Stimulated activated CD4-positive, alpha-beta T cell treated with anti-CD3 and anti-CD28 coated beads, Interleukin-15, amount 100 ng/mL, for 1 hour (primary cell): Measurements from ENCODE around the gene PPARGC1A.

ENCODE experiments used
- DNase-seq, 2 donors: peaks; one replicate each; pipeline ENCODE4 v3.0.0-alpha.2; 2020; ENCODE audit warnings: low read depth in 1 of 2, low spot score in 1 of 2

PPARGC1A gene

DNA sequence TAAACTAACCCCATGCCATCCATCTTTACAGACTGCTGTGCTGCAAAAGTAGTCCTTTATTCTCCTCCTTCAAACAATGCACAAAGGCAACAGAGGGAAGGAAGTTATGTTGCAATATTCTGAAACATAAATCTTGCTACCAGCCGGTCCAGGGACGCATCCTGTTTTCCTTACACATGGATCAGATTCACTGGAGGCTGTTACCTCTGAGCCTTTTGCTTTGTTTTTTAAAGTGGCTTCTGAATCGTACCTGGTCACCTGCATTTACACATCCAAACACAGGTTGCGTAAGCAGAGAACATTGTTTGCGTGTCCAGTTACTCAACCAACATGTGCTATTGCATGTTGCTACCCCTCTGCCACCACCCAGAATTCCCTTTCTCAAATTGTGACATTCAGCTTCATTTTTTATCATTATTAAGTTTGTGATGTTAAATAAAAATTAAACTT, 8.8 kb downstream of the PPARGC1A start:
- no peak for DNase-seq

DNA sequence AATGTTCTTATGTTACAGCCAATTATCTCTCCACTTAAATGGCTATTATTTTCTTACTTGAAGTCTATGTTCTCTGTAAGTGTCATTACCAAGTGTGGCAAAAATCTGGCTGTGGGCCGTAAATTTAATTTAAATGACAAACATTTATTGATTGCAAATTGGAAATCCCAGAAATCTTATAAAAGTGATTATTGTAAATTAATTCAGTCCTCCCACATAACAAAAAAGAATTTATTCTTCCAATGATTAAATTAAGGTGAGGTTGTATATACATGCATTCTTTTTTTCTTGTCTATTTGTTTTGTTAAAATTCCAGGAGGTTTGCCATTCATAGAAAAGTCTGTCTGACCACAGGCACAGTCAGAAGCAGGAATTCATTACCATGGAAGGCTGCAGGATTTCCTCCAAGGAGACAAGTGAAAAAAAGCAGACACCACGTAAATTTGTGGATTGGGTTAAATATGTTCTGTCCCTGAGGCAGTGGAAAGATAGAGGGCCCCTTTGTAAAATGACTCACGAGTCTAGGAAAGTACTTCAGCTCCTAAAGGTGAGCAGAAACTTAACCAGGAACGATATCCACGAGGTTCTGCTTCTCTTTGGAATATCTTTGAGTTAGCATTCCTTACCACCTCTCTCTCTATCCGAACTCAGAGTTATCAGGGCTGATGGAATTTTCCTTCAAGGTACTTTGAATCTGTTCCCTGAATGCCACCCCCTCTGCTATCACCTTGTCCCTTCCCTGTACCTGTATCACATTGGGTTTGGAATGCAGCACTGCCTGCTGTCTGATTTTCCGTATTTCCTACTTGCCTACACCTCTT, 10.7 kb downstream of the PPARGC1A start:
- DNase-seq = no peak

DNA sequence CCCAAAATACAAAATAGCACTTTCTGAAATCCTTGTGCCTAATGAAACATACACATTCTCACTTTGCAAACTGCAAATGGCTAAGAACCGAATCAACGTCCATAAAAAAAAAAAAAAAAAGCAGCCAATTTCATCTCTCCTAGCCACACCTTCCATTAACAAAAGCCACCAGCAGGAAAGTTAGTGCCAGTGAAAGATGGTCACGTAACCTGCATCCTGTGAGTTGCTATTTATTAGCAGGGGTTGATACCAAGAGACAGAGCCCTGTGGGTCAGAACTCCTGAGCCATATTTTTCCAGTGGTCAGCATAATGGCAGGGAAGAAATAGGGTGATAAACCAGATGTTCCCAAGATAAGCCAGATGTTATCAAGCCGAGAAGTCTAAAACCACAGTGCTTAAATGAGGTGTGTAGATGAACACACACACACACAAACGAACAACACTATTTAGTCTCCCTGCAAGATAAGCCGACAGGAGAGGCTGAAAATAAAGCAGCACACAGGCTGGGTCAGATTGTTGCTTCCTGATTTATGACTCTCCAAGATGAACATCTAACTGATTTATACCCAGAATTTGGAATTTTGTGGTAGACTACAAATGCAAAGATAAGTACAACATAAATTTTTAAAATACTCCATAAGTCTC, 11.5 kb downstream of the PPARGC1A start:
- DNase-seq = no peak

DNA sequence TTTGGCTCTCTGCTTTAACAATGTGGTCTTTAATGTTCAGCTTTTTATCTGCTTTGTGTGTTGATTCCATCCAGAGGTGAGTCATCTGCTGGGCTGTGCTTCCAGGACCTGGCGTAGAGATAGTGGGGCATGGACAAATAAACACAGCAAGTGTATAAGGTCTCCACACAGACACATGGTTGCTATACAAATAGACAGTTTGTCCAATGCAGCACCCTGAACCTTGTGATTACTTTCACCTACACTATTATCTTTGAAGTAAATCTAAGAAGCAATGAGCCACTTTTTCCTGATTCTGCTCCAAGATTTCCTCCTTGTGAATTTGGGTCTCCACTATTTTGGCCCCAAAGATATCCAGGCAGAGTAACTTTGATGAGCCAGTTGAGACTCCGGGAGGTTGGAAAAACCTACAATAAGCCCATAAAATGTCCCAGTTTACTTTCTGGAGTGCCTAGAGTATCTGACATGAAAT, 12.1 kb downstream of the PPARGC1A start:
- no peak for DNase-seq

DNA sequence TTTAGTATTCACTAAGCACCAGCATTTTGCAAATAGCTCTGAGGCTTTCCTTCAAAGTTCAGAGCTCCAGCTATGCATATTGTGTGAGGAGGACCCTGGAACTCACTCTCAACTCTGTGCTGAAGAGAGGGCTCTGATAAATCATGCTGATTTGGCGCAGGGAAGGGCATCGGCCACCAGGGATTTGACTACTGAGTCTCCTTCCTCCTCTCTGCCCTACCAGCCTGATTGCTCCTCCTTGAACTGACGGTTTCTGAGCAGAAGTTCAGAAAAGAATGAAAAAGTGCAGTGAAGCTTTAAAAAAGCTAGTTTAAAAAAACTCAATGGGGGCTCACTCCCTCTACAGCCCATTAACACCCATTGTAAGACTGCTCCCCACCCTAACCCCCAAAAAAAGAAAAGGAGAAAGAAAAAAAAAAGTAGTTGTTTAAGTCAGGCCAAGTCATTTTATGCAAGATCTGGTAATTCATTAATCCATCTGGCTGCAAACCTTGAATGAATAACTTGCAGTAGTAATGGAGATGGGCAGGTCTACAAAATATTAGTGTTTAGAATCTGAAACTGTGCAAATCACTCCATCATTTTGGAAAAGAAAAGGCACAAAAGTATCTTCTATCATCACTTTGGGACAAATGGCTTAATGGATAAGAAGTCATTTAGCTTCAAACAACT, 13.3 kb downstream of the PPARGC1A start:
- DNase-seq = no peak

DNA sequence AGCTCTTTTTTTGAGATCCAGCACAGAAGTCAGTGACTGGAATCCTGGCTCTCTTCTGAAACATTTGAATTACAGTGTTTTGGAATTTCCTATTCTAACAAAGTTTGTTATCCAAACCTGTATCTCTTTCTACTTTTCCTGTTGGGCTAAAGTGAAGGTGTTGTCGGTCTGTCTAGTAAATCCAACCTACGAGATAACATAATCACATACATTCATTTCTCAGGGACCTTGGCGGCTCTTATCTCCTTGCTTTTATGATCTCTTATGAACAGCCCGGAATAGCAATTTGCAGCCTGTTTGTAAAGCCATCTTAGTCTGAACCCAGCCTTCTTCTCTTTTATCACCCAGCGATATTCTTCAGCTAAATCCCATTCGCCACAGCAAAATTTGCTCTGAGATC, 14.5 kb downstream of the PPARGC1A start:
- no peak for DNase-seq

DNA sequence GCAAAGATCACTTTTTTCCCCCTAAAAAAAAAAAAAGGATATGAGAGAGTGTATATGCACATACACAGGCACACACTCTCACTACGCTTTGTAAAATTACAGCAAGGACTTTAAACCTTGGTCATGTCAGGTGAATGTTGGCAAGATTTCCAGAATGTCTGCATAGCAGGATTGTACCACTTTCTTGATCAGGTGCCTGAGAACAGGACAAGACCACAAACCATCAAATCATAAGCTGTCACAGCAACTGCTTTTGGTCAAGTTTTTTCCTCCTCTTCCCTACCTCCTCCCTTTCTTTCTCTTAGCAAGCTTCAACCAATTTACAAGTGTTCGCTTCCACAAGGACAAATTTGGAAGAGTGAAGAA, 15.3 kb downstream of the PPARGC1A start:
- no peak for DNase-seq

DNA sequence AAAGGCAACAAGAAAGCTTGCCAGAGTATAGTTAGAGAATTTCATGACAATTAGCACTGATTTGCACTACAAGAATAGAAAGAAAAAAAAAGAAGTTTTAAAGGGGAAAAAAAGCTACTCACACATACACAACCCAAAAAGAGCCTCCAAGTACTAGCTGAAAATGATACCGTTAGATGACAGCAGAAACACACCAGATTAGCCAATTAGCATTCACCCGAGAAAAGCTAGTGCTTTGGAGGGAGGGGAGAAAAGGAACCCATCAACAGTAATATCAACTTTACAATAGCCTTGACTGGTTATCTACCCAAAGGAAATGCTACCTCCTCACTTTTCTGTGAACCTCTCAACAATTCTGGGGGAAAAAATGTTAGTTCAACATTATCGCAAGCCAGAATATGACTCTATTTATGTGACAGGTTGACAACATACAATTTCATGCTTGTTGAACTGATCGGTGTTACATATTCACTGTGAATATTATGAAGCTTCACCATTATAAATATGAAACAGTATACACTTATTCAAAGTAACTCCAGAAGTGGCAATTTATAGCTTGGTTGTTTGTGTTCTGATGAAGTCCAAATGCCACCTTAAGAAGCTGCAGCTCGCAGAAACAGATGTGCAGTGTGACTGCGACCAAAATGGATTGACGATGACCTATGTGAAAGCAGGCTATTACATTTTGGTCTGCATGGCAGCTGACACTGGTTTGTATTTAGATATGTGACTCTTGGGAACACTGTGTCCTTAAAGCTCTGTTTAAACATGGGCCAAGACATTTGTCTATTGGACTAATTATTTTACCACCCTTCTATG, 15.9 kb downstream of the PPARGC1A start:
- no peak for DNase-seq

DNA sequence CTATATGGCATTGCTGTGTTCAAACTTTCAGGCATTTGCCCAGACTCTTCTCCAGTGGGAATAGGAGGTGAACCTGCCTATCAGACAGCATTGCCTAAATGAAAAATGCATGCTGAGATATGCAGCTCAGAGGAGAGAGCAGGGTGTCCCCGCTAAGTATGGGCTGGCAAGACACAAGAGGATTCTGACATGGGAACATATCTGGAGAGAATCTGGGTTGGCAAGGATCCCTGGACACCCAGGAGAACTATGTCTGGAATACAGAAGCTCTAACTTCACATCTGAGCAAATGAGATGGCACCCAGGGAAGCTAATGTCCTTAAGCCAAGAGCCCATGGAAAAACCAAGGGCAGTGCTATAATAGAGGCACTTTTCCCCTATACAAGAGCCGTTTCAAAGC, 18.4 kb downstream of the PPARGC1A start:
- DNase-seq = no peak

DNA sequence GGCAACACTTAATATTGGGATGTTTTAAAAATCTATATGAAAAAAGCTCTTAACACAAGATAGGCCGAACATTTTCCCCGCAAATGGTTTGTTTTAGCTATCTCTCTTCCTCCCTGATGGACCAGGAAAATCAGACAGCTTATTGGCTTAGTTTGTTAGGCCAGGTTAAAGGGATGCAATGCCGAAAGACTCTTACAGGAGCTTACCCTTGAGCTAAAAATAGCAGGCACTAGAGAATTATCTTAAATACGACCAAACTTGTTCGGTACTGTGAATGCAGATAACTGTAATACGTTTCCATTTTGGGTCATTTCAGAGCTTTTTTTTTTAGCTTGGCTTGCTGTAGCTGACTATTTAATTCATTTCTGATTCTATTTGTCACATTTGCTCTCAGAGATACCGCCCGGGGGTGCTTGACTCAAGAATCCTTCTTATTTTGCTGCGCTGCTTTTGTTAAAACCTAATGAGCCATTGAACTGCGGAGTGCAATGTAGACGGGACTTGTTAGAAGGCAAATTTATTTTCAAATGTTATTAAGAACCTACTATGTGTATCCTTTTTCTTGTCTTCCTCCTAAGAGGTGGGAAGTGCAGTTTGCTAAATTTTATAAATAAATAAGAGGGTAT, 23.3 kb downstream of the PPARGC1A start:
- no peak for DNase-seq

DNA sequence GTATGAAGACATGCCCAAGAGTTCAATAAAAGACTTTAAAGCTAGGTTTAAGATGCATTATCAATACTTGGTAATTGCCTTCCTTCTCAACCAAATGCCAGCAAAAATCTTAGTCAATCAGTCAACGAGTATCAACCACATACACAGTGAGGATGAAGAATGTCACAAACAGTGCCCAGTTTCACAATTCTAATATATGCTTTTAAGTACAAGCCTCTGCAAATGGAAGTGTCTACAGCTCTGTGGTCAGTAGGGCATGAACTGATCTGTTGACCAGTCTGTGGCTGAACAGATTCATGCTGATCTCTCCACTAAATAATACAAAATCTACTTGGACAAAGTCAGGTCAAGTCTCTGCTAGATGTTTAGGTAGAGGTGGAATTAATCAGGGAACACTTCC, 27.9 kb downstream of the PPARGC1A start:
- no peak for DNase-seq

DNA sequence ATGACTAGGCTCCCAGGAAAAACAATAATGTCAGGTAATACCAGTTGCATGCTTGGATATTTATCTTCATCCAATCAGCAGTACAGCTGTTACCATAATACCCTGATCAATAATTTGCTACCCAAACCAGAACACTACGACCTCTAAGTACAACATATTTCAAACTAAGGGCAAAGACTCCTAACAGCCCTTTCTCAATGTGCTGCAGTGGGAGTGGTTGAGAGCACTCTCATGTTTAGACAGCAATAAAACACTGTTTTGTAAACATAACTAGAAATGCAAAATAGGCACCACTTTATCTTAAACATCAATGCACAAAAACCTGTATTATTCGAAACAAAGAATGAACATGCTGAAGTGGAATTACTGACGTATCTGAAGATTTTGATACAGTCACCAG, 28.9 kb downstream of the PPARGC1A start:
- DNase-seq = no peak

DNA sequence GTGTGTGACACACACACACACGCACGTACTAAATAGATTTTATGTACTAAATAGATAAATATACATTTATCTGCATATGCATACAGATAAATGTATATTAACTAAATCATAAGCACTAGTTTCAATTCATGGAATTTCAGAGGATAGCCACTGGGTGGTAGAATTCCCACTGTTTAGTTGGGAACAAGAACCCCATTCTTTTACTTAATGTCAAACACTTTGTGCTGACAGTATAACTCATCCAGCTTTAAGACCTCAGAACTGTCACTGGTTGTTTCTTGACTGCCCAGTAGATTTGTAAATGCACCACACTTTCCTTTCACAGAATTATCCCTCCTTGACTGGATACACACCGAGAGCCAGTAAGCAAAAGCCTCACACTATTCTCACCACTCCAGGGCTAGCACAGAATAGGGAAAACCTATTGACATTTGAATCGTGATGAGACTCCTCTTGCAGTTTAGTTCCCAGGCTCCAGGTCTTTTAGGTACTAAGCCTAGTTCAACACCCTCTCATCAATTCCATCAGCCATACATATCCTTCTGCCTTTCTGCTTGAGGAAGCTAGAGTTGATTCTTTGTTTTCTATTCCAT, 32.4 kb downstream of the PPARGC1A start:
- no peak for DNase-seq

DNA sequence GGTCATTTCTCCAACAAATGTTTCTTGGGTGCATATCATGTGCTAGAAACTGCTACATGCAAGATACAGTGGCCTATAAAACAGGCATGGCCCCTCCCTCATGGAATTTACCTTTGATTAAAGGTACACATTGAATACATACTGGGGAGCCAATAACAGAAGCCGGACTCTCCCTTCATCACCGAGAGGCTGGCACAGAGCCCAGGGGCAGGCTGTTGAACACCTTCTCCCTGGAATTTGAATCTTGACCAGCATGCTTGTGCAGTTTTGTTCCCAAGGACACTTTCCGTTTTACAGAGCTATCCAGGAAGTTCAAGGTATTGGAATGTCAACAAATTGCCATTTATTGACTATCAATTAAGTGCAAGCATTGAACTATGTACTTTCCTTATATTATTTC, 33.2 kb downstream of the PPARGC1A start:
- no peak for DNase-seq

DNA sequence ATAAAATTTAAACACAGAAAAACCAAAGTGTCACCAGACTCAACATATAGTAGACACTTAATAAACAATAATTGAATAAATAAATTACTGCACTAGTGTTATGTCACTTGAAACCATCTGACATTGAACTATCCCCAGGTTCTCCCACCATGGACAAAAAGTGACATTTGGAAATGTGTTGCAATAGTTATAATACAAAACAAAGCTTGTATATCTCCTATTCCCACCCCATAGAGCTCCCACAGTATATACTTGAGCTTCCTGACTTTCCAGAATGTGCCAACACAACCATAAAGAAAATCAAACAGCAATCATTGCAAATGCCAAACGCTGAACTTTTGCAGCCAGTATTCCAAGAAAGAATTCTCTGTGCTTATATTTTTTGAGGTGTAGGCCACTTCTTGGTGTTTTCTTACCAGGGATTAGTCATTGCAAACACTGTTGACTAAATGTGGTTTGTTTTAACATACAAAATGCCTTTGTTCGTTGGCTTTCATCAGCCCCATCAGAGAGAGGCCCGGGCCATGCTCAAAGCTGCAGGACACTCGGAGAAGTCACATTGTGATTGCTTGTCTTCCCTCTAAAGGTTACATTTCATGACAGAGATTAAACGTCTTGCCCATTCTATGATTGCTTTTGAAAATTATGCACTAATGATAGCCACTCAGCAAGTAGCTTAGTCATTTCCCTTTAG, 33.8 kb downstream of the PPARGC1A start:
- DNase-seq = no peak

DNA sequence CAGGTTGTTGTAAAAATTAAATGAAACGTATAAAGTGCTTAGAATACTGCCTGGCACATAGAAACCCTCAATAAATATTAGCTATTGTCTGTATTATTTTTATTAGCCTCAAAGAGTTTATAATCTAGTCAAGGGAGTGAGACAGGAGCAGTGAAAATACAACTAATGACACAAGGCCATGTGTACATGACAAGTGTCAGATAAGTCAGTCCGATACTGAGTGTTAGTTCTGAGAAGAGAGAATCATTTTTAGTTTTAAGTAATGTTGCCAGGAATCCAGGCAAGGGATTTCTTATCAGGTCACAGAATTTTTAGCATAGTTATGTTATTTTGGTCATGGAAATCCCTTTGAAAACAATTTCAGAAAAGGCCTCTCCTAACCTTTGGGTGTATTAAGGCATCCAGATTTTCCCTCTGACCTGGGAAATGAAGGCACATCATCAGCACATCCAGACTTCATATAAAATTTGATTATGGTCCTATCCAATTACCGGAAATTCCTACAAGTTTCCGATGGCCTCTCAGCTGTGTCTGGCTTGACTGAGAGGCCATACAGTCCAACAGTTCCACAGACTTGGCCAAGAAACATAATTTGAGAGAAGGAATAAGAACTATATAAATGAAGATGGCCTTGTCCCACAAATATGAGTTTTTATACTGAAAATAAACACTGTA, 35.7 kb downstream of the PPARGC1A start:
- DNase-seq = no peak

DNA sequence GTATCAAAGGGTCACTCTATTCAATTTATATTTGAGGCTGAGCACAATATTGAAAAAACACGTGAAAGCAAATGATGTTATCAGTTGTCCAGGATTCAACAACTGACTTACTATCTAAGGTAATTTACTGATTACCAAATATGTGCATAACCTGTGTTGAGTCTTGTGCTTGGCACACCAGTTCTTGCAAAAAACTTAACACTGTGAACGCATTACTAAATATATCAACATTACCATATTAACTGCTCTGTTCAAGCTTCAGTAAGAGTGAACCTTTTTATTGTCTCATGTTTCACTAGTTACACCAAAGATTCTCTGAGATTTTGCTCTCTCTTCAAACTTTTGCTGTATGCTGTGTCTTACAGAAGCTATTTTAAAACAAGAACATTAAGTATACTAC, 38.4 kb downstream of the PPARGC1A start:
- no peak for DNase-seq

DNA sequence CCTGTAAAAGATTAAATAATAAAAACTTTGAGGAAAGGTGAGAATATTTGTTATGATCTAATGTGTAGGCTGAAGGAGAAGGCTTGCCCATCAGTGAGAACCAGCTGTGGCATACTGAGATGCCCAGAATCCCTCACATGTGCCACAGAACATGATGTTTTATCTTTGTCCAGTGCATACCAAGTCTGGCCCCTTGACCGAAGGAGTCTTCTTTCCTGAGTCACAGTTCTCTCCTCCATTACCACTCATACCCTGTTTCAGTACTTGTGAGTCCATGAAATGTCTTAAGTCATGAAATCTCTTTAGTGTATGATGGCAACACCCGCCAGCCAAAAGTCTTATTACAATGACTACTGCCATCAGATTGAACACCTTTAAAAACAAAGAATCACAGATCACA, 42.7 kb downstream of the PPARGC1A start:
- no peak for DNase-seq

DNA sequence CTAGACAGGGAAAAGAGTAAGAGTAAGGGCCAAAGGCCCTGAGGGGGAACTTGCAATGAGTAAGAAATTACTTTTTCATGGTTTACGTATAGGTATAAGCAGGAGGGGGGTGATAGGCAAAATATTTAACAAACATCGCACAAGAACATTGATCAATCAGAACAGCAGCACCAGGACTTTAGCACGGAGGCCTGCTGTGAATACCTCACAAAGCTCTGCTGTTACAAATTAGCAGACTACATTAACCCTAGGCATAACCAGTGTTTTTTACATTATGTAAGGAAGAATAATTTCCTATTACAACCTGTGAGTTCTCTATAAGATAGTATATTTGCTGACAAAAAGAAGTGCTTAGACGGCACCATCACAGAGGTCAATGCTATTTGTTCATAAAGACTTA, 44.9 kb downstream of the PPARGC1A start:
- no peak for DNase-seq
